PFSK-1 (cell line): ENCODE measurements around the gene URGCP.

Source experiments
- FOXP2 ChIP-seq: optimal IDR thresholded peaks from 2 replicates; pipeline ENCODE3; 2011; ENCODE audit warnings: borderline replicate concordance, control low read depth, inconsistent platforms; ENCODE audit not compliant: insufficient read depth; ENCODE audit errors: extremely low read length, extremely low read depth
- POLR2AphosphoS5 ChIP-seq: IDR thresholded peaks from 2 replicates; pipeline ENCODE4 v1.6.1; 2012; ENCODE audit warnings: low read depth, mild to moderate bottlenecking, control low read depth, low read length, moderate library complexity
- REST ChIP-seq, 2 experiments: IDR thresholded peaks; 2 replicates each; pipeline versions ENCODE4 v1.6.1 to v1.8.0; 2011 to 2012; ENCODE audit warnings: low read depth in 2 of 2, low read length in 2 of 2, control low read depth in 1 of 2, inconsistent platforms in 1 of 2, mild to moderate bottlenecking in 1 of 2, moderate library complexity in 1 of 2; ENCODE audit not compliant: insufficient read depth in 1 of 2
- SIN3A ChIP-seq: IDR thresholded peaks from 2 replicates; pipeline ENCODE4 v1.6.1; 2012; ENCODE audit warnings: mild to moderate bottlenecking, low read length, moderate library complexity, borderline replicate concordance; ENCODE audit not compliant: insufficient read depth
- TAF1 ChIP-seq: IDR thresholded peaks from 2 replicates; pipeline ENCODE4 v1.6.1; 2012; ENCODE audit warnings: low read length, control low read depth, borderline replicate concordance; ENCODE audit not compliant: insufficient read depth

URGCP gene

GRCh38 chr7:43868181-43868580 is 38.2 kb downstream of the URGCP start:
- no peak for TF ChIP-seq FOXP2
- TF ChIP-seq SIN3A: no peak
- no peak for TF ChIP-seq TAF1

GRCh38 chr7:43865277-43865676 is 41.1 kb downstream of the URGCP start:
- no peak for TF ChIP-seq REST (IDR thresholded peaks at IDR 0.05; ENCODE audit: insufficient read depth in 1 of 2, low read depth in 2 of 2, low read length in 2 of 2)
- TF ChIP-seq SIN3A: no peak
- TF ChIP-seq POLR2AphosphoS5: no peak
- no peak for TF ChIP-seq TAF1
- TF ChIP-seq FOXP2: no peak

- no peak for TF ChIP-seq TAF1
- TF ChIP-seq SIN3A: no peak
- no peak for TF ChIP-seq FOXP2
- no peak for TF ChIP-seq REST (IDR thresholded peaks at IDR 0.05; ENCODE audit: insufficient read depth in 1 of 2, low read depth in 2 of 2, low read length in 2 of 2)
- TF ChIP-seq POLR2AphosphoS5: no peak
Observed at GRCh38 chr7:43864126-43864525, 42.3 kb downstream of the URGCP start.

GRCh38 chr7:43856996-43857395 is 49.4 kb downstream of the URGCP start:
- no peak for TF ChIP-seq TAF1

GRCh38 chr7:43856316-43856715 is 50.1 kb downstream of the URGCP start:
- no peak for TF ChIP-seq SIN3A
- TF ChIP-seq REST (IDR thresholded peaks at IDR 0.05; ENCODE audit: insufficient read depth in 1 of 2, low read depth in 2 of 2, low read length in 2 of 2): no peak
- TF ChIP-seq POLR2AphosphoS5: no peak
- no peak for TF ChIP-seq FOXP2
- no peak for TF ChIP-seq TAF1

GRCh38 chr7:43855176-43855575 is 51.2 kb downstream of the URGCP start:
- no peak for TF ChIP-seq SIN3A
- no peak for TF ChIP-seq TAF1
- TF ChIP-seq FOXP2: no peak
- TF ChIP-seq REST (IDR thresholded peaks at IDR 0.05; ENCODE audit: insufficient read depth in 1 of 2, low read depth in 2 of 2, low read length in 2 of 2): no peak
- no peak for TF ChIP-seq POLR2AphosphoS5
